ENCODE results near the gene TAX1BP3. TPM values are rescaled to one million over a fixed set of nuclear protein-coding genes. Genes with fewer than 3 reads are reported as not detected.

The TAX1BP3 gene
- total RNA-seq, 2 donors from 2014 or later, result 69.6 to 86.8 TPM

- Mint-ChIP-seq H3K4me3 (no peak overlapping the region), H3K27ac (no peak overlapping the region), H3K9me3 (peaks cover 22% of the 10 kb centered on the region), H3K4me1 (no peaks in the 10 kb centered on the region), H3K36me3 (ENCODE audit: low read depth) (peaks cover 4% of the 10 kb centered on the region), H3K27me3 (ENCODE audit: insufficient read depth) (peaks cover 53% of the 10 kb centered on the region)
- no peak for DNase-seq
- Histone ChIP-seq H3K27ac (ENCODE audit: low read depth, low read length) (no peak overlapping the region), H3K4me3 (ENCODE audit: low read length) (no peak overlapping the region), H3K4me1 (ENCODE audit: control insufficient read depth, insufficient read depth, low read length) (no peaks in the 10 kb centered on the region), H3K9me3 (ENCODE audit: control insufficient read depth, low read length) (peaks cover 8% of the 10 kb centered on the region), H3K36me3 (ENCODE audit: control insufficient read depth, insufficient read depth, low read length) (no peaks in the 10 kb centered on the region), H3K9ac (ENCODE audit: extremely low read depth, low read length, poor library complexity, severe bottlenecking) (no peak overlapping the region), H3K27me3 (ENCODE audit: control insufficient read depth, insufficient read depth, low read length, poor library complexity, severe bottlenecking) (peaks cover 50% of the 10 kb centered on the region)
- WGBS, 2 experiments (ENCODE audit: insufficient coverage in 1 of 2, insufficient read length in 1 of 2), result 90 to 100% methylated on average over 2 to 4 of the region's 4 CpGs
- no peak for TF ChIP-seq CTCF (conservative IDR thresholded peaks at IDR 0.05)
Measured at GRCh38 chr17:3698139-3698538, 29.8 kb upstream of the TAX1BP3 start.

- Mint-ChIP-seq H3K4me1 (no peaks in the 10 kb centered on the region), H3K4me3 (no peak overlapping the region), H3K27ac (no peak overlapping the region), H3K27me3 (ENCODE audit: insufficient read depth) (peaks cover 55% of the 10 kb centered on the region), H3K36me3 (ENCODE audit: low read depth) (no peaks in the 10 kb centered on the region), H3K9me3 (peaks cover 17% of the 10 kb centered on the region)
- H3K4me1 ChIP-seq (ENCODE audit: control insufficient read depth, insufficient read depth, low read length), result no peaks in the 10 kb centered on the region
- H3K27me3 ChIP-seq (ENCODE audit: control insufficient read depth, insufficient read depth, low read length, poor library complexity, severe bottlenecking), result peaks cover 50% of the 10 kb centered on the region
- H3K4me3 ChIP-seq (ENCODE audit: low read length), result no peak overlapping the region
- no peak overlapping the region for H3K27ac ChIP-seq (ENCODE audit: low read depth, low read length)
- no peak for TF ChIP-seq CTCF (conservative IDR thresholded peaks at IDR 0.05)
- H3K9me3 ChIP-seq (ENCODE audit: control insufficient read depth, low read length), result peaks cover 8% of the 10 kb centered on the region
- 77 to 83% methylated on average over 9 to 12 of the region's 12 CpGs for whole genome bisulfite sequencing, 2 experiments (ENCODE audit: insufficient coverage in 1 of 2, insufficient read length in 1 of 2)
- DNase-seq, result no peak
- H3K36me3 ChIP-seq (ENCODE audit: control insufficient read depth, insufficient read depth, low read length), result no peaks in the 10 kb centered on the region
- no peak overlapping the region for H3K9ac ChIP-seq (ENCODE audit: extremely low read depth, low read length, poor library complexity, severe bottlenecking)
Measured at GRCh38 chr17:3697103-3697476, 28.7 kb upstream of the TAX1BP3 start.

- peak within 1 kb of the TSS; percentile 58 for H3K4me3 ChIP-seq (ENCODE audit: low read length)
- Mint-ChIP-seq H3K27me3 (ENCODE audit: insufficient read depth) (peaks cover 55% of the 10 kb centered on the region), H3K36me3 (ENCODE audit: low read depth) (no peaks in the 10 kb centered on the region), H3K4me3 (peak within 1 kb of the TSS; percentile 50), H3K4me1 (no peaks in the 10 kb centered on the region), H3K27ac (no peak within 1 kb of the TSS), H3K9me3 (peaks cover 11% of the 10 kb centered on the region)
- no peak within 1 kb of the TSS for H3K27ac ChIP-seq (ENCODE audit: low read depth, low read length)
- no peaks in the 10 kb centered on the region for H3K36me3 ChIP-seq (ENCODE audit: control insufficient read depth, insufficient read depth, low read length)
- no peak for TF ChIP-seq CTCF (conservative IDR thresholded peaks at IDR 0.05)
- no peak within 1 kb of the TSS for H3K9ac ChIP-seq (ENCODE audit: extremely low read depth, low read length, poor library complexity, severe bottlenecking)
- WGBS, 2 experiments (ENCODE audit: insufficient coverage in 1 of 2, insufficient read length in 1 of 2), result 0 to 1% methylated on average over 10 to 59 of the region's 65 CpGs
- peak; percentile 94 for DNase-seq
- H3K9me3 ChIP-seq (ENCODE audit: control insufficient read depth, low read length), result peaks cover 8% of the 10 kb centered on the region
- peaks cover 50% of the 10 kb centered on the region for H3K27me3 ChIP-seq (ENCODE audit: control insufficient read depth, insufficient read depth, low read length, poor library complexity, severe bottlenecking)
- H3K4me1 ChIP-seq (ENCODE audit: control insufficient read depth, insufficient read depth, low read length), result no peaks in the 10 kb centered on the region
Measured at GRCh38 chr17:3695723-3696411, 27.5 kb upstream of the TAX1BP3 start, which contains the start of gene P2RX5. TSS of gene P2RX5 (minus strand) at chr17:3696155. CDS start at chr17:3696005, 150 bp downstream.
